Muscle layer of colon (tissue), 2 donors: ENCODE measurements around the gene CARMIL3.
"Not testable (repeated sequence)": the region's sequence is repeated elsewhere in the genome, so short reads cannot be mapped to it uniquely, and the experiment has no call there.

Experiments
- H3K27ac ChIP-seq: one replicate; pipeline ENCODE4 v1.7.0; 2013; ENCODE audit warnings: low read depth, mild to moderate bottlenecking, low read length, moderate library complexity
- H3K27me3 ChIP-seq, 2 donors: one replicate each; pipeline ENCODE4 v1.7.0; 2013; ENCODE audit warnings: low read length in 2 of 2, mild to moderate bottlenecking in 2 of 2; ENCODE audit not compliant: insufficient read depth in 2 of 2, control insufficient read depth in 1 of 2
- H3K36me3 ChIP-seq: one replicate; pipeline ENCODE4 v1.7.0; 2013; ENCODE audit warnings: mild to moderate bottlenecking, low read length; ENCODE audit not compliant: insufficient read depth
- H3K4me1 ChIP-seq: one replicate; pipeline ENCODE4 v1.7.0; 2013; ENCODE audit warnings: mild to moderate bottlenecking, low read length; ENCODE audit not compliant: insufficient read depth
- H3K4me3 ChIP-seq, 2 donors: one replicate each; pipeline ENCODE4 v1.7.0; 2013; ENCODE audit warnings: low read length in 2 of 2, low read depth in 1 of 2, mild to moderate bottlenecking in 1 of 2, moderate library complexity in 1 of 2
- H3K9ac ChIP-seq: one replicate; pipeline ENCODE4 v1.7.0; 2013; ENCODE audit warnings: low read length
- H3K9me3 ChIP-seq: one replicate; pipeline ENCODE4 v1.7.0; 2013; ENCODE audit warnings: mild to moderate bottlenecking, low read length
- donor health status: abdominal sarcoma.
- donor health status: Adenocarcinoma of cecum.

Gene CARMIL3

GRCh38 chr14:24103451-24103850 lies 51.6 kb downstream of the CARMIL3 start:
- H3K4me1 ChIP-seq, result peaks cover under 1% of the 10 kb centered on the region
- H3K9me3 ChIP-seq, result no peaks in the 10 kb centered on the region
- no peaks in the 10 kb centered on the region for H3K27me3 ChIP-seq
- peaks cover 5% of the 10 kb centered on the region for H3K36me3 ChIP-seq
- no peak overlapping the region for H3K9ac ChIP-seq
- H3K27ac ChIP-seq, result no peak overlapping the region
- no peak overlapping the region for H3K4me3 ChIP-seq

DNA sequence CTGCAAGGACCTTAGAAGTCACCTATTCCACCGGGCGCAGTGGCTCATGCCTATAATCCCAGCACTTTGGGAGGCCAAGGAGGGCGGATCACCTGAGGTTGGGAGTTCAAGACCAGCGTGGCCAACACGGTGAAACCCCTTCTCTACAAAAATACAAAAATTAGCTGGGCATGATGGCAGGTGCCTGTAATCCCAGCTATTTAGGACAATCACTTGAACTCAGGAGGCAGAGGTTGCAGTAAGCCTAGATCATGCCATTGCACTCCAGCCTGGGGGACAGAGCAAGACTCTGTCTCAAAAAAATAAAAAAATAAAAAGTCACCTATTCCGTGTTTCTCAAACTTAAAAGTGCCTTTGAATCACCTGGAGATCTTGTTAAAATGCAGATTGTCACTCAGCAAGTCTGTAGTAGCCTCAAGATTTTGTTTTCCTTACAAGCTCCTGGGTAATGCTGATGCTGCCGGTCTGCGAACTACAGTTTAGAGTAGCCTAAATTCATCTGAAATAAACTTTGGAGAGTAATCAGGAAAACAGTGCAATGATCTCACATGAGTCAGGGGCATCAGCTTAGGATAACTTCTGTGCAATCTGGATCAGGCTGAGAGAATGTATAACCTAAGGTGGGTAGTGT lies 53.9 kb downstream of the CARMIL3 start:
- H3K27ac ChIP-seq, result not testable (repeated sequence)

DNA sequence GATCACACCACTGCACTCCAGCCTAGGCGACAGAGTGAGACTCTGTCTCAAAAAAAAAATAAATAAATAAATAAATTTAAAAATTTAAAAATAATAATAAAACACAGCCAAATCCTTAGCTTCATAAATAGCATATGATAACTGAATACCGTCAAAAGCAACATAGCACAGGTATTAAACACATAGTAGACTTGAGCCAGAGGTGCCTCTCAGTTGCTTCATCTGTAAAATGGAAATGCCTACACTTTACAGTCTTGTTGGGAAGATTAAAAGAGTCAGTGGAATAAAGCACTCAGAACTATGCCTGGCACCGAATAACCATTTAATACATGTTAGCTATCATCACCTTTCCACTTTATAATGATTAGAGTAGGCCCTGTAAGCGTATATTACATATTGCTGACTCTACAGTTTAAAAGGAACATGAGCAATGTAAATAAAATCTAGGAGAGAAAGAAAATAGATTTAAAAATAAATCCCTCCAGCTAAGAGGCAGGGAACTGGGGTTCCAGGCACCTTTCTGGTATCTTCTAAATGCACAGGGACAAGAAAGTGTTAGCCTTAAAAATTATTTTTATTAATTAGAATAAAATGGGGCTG lies 55.0 kb downstream of the CARMIL3 start:
- Histone ChIP-seq H3K4me1 (peaks cover 6% of the 10 kb centered on the region), H3K27ac (no peak overlapping the region), H3K36me3 (no peaks in the 10 kb centered on the region), H3K27me3 (no peaks in the 10 kb centered on the region), H3K9ac (no peak overlapping the region), H3K9me3 (no peaks in the 10 kb centered on the region), H3K4me3 (no peak overlapping the region)

More for the DNA sequence above, 53.9 kb downstream of the CARMIL3 start:
- H3K27me3 ChIP-seq, H3K4me1 ChIP-seq, H3K4me3 ChIP-seq, H3K9me3 ChIP-seq, H3K36me3 ChIP-seq, H3K9ac ChIP-seq: not testable (repeated sequence)

GRCh38 chr14:24108336-24108874 lies 56.6 kb downstream of the CARMIL3 start:
- H3K36me3 ChIP-seq, result no peaks in the 10 kb centered on the region
- H3K27me3 ChIP-seq, result no peaks in the 10 kb centered on the region
- no peak overlapping the region for H3K4me3 ChIP-seq
- H3K4me1 ChIP-seq, result peaks cover 9% of the 10 kb centered on the region
- H3K9ac ChIP-seq, result no peak overlapping the region
- H3K27ac ChIP-seq, result no peak overlapping the region
- no peaks in the 10 kb centered on the region for H3K9me3 ChIP-seq

DNA sequence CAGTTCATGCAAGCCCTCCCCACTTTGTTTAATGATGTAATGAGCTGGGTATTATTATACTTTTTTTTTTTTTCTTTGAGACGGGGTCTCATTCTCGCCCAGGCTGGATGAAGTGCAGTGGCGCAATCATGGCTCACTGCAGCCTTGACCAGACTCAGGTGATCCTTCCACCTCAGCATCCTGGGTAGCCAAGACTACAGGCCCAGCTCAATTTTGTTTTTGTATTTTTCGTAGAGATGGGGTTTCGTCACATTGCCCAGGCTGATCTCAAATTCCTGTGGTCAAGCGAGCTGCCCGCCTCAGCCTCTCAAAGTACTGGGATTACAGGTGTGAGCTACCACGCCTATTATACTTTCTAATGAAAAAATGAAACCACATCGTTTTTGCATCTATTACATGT lies 58.3 kb downstream of the CARMIL3 start:
- no peaks in the 10 kb centered on the region for H3K36me3 ChIP-seq

GRCh38 chr14:24110523-24110922 lies 58.7 kb downstream of the CARMIL3 start:
- Histone ChIP-seq H3K4me1 (peaks cover 12% of the 10 kb centered on the region), H3K27ac (no peak overlapping the region), H3K27me3 (no peaks in the 10 kb centered on the region), H3K9me3 (no peaks in the 10 kb centered on the region), H3K9ac (no peak overlapping the region), H3K36me3 (no peaks in the 10 kb centered on the region), H3K4me3 (no peak overlapping the region)

More for the DNA sequence above, 58.3 kb downstream of the CARMIL3 start:
- H3K9ac ChIP-seq, result no peak overlapping the region
- peaks cover 10% of the 10 kb centered on the region for H3K4me1 ChIP-seq
- H3K4me3 ChIP-seq, result no peak overlapping the region
- no peaks in the 10 kb centered on the region for H3K27me3 ChIP-seq
- H3K27ac ChIP-seq, result no peak overlapping the region
- no peaks in the 10 kb centered on the region for H3K9me3 ChIP-seq

DNA sequence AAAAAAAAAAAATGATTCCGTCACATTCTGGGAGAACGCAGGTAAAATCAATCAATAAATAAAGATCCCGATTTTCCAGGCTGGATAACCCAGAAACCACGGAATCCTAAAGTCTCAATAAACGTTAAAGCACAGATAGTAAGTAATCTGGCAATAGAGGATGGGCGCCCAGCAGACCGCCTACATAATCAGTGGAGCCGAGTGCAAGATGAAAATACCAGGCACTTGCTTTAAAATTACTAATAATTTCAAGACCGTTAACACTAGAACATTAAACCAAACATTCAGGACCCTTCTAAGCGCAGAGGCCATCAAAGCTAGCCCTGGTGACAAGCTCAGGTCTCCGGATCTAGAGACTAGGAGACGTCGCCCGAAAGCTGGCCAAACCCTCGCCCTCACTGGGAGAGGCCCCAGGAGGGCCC lies 61.6 kb downstream of the CARMIL3 start:
- Histone ChIP-seq H3K4me1 (peaks cover 25% of the 10 kb centered on the region), H3K36me3 (peaks cover 11% of the 10 kb centered on the region), H3K4me3 (peak overlapping the region; percentile 82 to 84), H3K9me3 (no peaks in the 10 kb centered on the region), H3K9ac (peak overlapping the region; percentile 66), H3K27me3 (no peaks in the 10 kb centered on the region), H3K27ac (peak overlapping the region; percentile 87)

DNA sequence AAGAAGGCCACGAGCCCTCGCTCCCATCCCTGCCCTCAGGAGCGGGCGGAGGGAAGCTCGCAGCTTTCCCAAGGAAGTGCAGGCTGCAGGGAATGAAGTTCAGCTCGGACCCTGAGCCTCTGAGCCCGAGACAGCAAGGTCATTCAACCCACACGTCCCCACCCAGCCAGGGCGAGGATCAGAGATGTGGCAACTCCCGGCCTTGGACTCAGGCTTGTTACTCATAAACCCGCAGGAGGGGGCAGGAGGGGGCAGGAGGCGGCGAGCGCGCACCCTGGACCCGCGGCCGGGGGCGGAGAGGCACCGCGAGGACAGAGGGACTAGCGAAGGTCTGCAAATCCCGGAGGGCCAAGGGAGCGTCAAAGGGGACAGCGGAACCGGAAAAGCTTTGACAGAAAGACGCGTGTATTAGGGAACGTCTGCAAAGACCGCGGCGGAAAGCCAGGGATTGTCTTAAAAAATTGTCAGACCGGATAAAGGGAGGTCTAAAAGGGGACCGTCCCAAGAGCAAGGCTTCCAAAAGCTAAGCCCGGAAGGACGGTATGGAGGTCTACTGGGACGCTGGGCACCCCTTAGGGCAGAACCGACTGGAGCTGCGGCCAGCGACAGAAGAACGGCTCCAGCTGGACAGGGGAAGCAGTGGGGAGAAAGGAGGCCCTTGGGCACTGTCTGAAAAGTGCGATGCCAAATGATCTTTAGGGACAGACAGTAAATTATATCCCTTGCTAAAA lies 62.2 kb downstream of the CARMIL3 start:
- no peaks in the 10 kb centered on the region for H3K9me3 ChIP-seq
- peaks cover 17% of the 10 kb centered on the region for H3K36me3 ChIP-seq
- peak overlapping the region; percentile 82 to 84 for H3K4me3 ChIP-seq
- H3K27ac ChIP-seq, result peak overlapping the region; percentile 87
- no peaks in the 10 kb centered on the region for H3K27me3 ChIP-seq
- peak overlapping the region; percentile 66 for H3K9ac ChIP-seq
- H3K4me1 ChIP-seq, result peaks cover 20% of the 10 kb centered on the region

DNA sequence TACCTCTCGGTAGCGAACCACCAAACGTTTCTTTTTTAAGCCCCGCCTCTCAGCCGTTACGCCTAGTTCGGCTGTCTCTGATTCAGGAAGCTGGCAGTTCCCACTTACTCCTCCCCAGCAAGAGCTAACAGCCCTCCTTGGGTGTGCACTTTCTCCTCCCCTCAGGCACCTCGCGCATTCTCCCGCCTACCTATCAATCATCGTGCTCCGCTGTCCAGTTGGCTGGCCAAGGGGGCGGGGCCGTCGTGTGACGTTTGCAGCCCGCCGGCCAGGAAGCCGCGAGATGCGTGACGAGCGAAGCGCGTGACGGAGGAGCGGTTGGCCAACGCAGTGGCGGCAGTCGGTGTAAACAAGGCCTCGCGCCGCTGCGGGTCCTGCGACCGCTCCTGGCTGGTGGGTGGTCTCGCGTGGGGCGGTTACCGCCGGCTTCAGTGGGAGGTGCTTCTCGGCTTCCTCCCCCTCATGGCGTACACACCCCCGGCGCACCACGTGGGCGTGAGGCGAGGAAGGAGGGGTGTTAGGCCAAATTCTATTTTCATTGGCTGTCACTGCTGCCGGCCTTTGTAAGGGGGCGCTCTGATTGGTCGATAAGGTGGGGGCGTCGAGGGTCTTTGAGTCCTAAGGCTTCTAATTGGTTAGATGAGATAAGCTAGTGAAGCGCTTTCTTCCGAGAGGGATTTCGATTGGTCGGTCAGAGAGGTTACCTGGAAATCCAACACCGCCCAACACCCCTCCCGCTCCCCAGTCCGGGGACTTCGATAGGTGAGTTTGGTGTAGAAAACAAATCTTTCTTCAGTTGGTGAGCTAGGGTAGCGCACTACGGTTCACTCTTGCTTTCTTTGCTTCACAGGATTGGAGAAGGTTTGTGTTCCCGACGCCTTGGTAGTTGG lies 63.0 kb downstream of the CARMIL3 start, which contains the start of the genes DCAF11 and NRL:
DCAF11 (plus strand) TSS at position 246 of the 890 bp plus-strand sequence. CDS start 818 bp downstream, outside the sequence.
NRL (minus strand) TSS at position 418 of the 890 bp plus-strand sequence. CDS start 32,101 bp downstream, outside the sequence.
- peak within 1 kb of the TSS; percentile 84 to 87 for H3K4me3 ChIP-seq
- H3K9me3 ChIP-seq, result no peaks in the 10 kb centered on the region
- H3K27me3 ChIP-seq, result no peaks in the 10 kb centered on the region
- peak within 1 kb of the TSS; percentile 66 for H3K9ac ChIP-seq
- H3K27ac ChIP-seq, result peak within 1 kb of the TSS; percentile 93
- peaks cover 25% of the 10 kb centered on the region for H3K36me3 ChIP-seq
- H3K4me1 ChIP-seq, result peaks cover 19% of the 10 kb centered on the region

DNA sequence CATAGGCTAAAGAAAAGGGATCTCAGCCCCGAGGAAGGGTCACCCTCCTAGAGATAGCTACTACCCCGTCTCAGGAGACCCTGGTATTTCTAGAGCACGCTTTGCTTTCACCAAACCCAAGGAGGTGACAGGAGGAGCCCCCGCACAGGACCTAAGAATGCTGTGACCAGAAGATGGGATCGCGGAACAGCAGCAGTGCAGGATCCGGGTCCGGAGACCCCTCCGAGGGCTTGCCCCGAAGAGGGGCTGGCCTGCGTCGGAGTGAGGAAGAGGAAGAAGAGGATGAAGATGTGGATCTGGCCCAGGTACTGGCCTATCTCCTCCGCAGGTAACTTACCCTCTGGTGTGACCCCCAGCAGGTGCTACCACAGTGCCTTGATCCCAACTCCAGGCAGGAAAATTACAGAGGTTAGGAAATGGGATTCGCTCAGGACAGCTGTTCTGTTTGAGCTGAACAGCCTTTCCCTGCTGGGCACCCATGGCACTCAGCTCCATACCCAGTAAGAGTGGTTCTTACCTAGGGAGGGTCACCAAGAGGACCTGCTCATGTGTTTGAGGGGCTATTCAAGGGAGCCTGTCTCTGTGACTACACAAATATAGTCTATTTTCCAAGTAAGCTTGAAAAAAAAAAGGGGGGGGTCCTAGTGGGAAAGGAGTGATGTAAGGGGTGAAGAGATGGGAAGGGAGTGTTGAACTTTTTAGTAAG lies 63.8 kb downstream of the CARMIL3 start:
- peak overlapping the region; percentile 93 for H3K27ac ChIP-seq
- H3K27me3 ChIP-seq, result no peaks in the 10 kb centered on the region
- H3K9me3 ChIP-seq, result no peaks in the 10 kb centered on the region
- peaks cover 28% of the 10 kb centered on the region for H3K36me3 ChIP-seq
- H3K4me1 ChIP-seq, result peaks cover 19% of the 10 kb centered on the region
- peak overlapping the region; percentile 84 to 87 for H3K4me3 ChIP-seq
- H3K9ac ChIP-seq, result peak overlapping the region; percentile 59
